IMR-90 (cell line): Measurements from ENCODE around the gene RHPN2.

Source experiments
- MAZ ChIP-seq: IDR thresholded peaks from 2 replicates; pipeline ENCODE4 v1.6.1; 2012; ENCODE audit warnings: low read depth, mild to moderate bottlenecking, low read length, improper control_type of control experiment, moderate library complexity, borderline replicate concordance
- POLR2A ChIP-seq: IDR thresholded peaks from 2 replicates; pipeline ENCODE4 v1.6.1; 2012; ENCODE audit warnings: mild to moderate bottlenecking, low read depth, low read length
- SMC3 ChIP-seq: fragments of 150-350 bp; IDR thresholded peaks from 2 replicates; pipeline ENCODE4 v1.6.1; 2016; ENCODE audit warnings: low read depth, mild to moderate bottlenecking, antibody characterized with exemption, low read length, moderate library complexity
- TF ChIP-seq, protein P1 (sequence below): conservative IDR thresholded peaks from 2 replicates; pipeline ENCODE4 v1.5.1; 2012; ENCODE audit warnings: mild to moderate bottlenecking, low read depth, low read length, improper control_type of control experiment

DNA sequence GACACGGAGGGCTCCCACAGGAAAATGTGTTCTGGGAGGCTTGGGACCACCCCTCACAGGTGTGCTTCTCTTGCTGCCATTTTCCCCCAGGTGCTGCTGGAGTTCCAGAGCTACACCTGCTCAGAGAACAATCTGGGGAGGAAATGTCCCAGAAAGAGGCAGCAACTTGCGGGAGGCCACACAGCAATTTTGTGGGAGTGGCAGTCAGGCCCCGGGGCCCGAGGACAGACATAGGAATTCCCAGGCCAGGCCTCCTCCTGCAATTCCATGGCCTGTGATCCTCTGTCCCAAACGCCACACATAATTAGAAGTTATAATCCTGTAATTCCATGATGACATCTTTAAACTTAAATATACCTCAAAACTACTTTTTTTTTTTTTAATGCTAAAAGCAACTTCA, 1.8 kb downstream of the RHPN2 start:
- no peak for TF ChIP-seq POLR2A
- TF ChIP-seq SMC3: no peak
- TF ChIP-seq, protein P1, sequence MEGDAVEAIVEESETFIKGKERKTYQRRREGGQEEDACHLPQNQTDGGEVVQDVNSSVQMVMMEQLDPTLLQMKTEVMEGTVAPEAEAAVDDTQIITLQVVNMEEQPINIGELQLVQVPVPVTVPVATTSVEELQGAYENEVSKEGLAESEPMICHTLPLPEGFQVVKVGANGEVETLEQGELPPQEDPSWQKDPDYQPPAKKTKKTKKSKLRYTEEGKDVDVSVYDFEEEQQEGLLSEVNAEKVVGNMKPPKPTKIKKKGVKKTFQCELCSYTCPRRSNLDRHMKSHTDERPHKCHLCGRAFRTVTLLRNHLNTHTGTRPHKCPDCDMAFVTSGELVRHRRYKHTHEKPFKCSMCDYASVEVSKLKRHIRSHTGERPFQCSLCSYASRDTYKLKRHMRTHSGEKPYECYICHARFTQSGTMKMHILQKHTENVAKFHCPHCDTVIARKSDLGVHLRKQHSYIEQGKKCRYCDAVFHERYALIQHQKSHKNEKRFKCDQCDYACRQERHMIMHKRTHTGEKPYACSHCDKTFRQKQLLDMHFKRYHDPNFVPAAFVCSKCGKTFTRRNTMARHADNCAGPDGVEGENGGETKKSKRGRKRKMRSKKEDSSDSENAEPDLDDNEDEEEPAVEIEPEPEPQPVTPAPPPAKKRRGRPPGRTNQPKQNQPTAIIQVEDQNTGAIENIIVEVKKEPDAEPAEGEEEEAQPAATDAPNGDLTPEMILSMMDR: no peak
- no peak for TF ChIP-seq MAZ
